Ishikawa (cell line): ENCODE results near the gene SPN.

Experiments
- CEBPB ChIP-seq: IDR thresholded peaks from 2 replicates; pipeline ENCODE4 v1.6.1; 2012
- CREB1 ChIP-seq: IDR thresholded peaks from 2 replicates; pipeline ENCODE4 v1.6.1; 2012; ENCODE audit warnings: low read depth
- EGR1 ChIP-seq: IDR thresholded peaks from 2 replicates; pipeline ENCODE4 v1.6.1; 2012
- EP300 ChIP-seq: IDR thresholded peaks from 2 replicates; pipeline ENCODE4 v1.6.1; 2012; ENCODE audit warnings: borderline replicate concordance
- FOXM1 ChIP-seq: IDR thresholded peaks from 2 replicates; pipeline ENCODE4 v1.6.1; 2012; ENCODE audit warnings: low read depth, borderline replicate concordance
- NFIC ChIP-seq: IDR thresholded peaks from 2 replicates; pipeline ENCODE4 v1.6.1; 2012
- RAD21 ChIP-seq: IDR thresholded peaks from 2 replicates; pipeline ENCODE4 v1.6.1; 2012; ENCODE audit warnings: low read depth
- TAF1 ChIP-seq: IDR thresholded peaks from 2 replicates; pipeline ENCODE4 v1.6.1; 2012; ENCODE audit warnings: low read depth, mild to moderate bottlenecking
- TCF12 ChIP-seq: IDR thresholded peaks from 2 replicates; pipeline ENCODE4 v1.6.1; 2012; ENCODE audit warnings: low read depth
- TEAD4 ChIP-seq: IDR thresholded peaks from 2 replicates; pipeline ENCODE4 v1.6.1; 2012
- YY1 ChIP-seq: IDR thresholded peaks from 2 replicates; pipeline ENCODE4 v1.6.1; 2012; ENCODE audit warnings: low read depth
- ZBTB7A ChIP-seq: IDR thresholded peaks from 2 replicates; pipeline ENCODE4 v1.6.1; 2012; ENCODE audit warnings: low read depth
- TF ChIP-seq, protein P1 (sequence below): IDR thresholded peaks from 2 replicates; pipeline ENCODE4 v1.6.1; 2012
- TF ChIP-seq, protein P2 (sequence below): IDR thresholded peaks from 2 replicates; pipeline ENCODE4 v1.6.1; 2012
- TF ChIP-seq, protein P3 (sequence below): IDR thresholded peaks from 2 replicates; pipeline ENCODE4 v1.6.1; 2012; ENCODE audit warnings: low read depth, mild to moderate bottlenecking

Gene SPN

DNA sequence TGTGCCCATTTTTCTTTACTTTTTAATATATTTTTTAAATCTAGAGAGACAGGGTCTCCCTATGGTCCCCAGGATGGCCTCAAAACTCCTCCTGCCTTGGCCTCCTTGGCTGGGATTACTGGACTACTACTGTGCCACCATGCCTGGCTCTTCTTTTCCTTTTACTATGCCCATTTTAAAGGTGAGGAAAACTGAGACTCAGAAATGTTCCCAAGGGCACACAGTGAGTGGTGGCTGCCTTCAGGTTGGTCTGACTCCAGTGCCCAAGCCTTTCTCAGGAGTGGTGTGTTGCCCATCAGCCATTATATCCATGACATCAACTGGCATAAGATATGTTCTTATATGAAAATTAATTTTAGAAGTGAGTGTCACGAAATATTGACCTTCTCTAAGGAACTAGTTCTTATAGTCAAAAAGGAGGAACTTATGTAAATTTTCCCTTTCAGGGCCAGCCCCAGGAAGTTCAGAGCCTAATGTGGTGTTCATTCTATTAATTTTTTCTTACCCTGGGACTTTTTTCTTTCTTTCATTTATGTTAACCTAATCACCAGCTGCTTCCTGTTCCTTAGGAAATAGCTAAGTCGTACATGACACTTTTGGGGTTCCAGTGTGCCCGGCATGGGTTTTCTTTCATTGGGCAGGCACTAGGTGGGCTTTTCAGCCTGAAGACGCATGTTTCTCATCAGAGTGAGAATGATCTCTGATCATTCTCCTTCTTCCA, 17.9 kb upstream of the SPN start:
- TF ChIP-seq RAD21 (no peak), NFIC (no peak), ZBTB7A (no peak), EP300 (no peak), TEAD4 (no peak), TCF12 (no peak), CREB1 (no peak), YY1 (no peak), CEBPB (no peak), TAF1 (no peak), FOXM1 (no peak), EGR1 (no peak)
- TF ChIP-seq, protein P1, sequence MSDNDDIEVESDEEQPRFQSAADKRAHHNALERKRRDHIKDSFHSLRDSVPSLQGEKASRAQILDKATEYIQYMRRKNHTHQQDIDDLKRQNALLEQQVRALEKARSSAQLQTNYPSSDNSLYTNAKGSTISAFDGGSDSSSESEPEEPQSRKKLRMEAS = no peak
- TF ChIP-seq, protein P2, sequence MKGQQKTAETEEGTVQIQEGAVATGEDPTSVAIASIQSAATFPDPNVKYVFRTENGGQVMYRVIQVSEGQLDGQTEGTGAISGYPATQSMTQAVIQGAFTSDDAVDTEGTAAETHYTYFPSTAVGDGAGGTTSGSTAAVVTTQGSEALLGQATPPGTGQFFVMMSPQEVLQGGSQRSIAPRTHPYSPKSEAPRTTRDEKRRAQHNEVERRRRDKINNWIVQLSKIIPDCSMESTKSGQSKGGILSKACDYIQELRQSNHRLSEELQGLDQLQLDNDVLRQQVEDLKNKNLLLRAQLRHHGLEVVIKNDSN = no peak
- TF ChIP-seq, protein P3, sequence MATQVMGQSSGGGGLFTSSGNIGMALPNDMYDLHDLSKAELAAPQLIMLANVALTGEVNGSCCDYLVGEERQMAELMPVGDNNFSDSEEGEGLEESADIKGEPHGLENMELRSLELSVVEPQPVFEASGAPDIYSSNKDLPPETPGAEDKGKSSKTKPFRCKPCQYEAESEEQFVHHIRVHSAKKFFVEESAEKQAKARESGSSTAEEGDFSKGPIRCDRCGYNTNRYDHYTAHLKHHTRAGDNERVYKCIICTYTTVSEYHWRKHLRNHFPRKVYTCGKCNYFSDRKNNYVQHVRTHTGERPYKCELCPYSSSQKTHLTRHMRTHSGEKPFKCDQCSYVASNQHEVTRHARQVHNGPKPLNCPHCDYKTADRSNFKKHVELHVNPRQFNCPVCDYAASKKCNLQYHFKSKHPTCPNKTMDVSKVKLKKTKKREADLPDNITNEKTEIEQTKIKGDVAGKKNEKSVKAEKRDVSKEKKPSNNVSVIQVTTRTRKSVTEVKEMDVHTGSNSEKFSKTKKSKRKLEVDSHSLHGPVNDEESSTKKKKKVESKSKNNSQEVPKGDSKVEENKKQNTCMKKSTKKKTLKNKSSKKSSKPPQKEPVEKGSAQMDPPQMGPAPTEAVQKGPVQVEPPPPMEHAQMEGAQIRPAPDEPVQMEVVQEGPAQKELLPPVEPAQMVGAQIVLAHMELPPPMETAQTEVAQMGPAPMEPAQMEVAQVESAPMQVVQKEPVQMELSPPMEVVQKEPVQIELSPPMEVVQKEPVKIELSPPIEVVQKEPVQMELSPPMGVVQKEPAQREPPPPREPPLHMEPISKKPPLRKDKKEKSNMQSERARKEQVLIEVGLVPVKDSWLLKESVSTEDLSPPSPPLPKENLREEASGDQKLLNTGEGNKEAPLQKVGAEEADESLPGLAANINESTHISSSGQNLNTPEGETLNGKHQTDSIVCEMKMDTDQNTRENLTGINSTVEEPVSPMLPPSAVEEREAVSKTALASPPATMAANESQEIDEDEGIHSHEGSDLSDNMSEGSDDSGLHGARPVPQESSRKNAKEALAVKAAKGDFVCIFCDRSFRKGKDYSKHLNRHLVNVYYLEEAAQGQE = no peak

DNA sequence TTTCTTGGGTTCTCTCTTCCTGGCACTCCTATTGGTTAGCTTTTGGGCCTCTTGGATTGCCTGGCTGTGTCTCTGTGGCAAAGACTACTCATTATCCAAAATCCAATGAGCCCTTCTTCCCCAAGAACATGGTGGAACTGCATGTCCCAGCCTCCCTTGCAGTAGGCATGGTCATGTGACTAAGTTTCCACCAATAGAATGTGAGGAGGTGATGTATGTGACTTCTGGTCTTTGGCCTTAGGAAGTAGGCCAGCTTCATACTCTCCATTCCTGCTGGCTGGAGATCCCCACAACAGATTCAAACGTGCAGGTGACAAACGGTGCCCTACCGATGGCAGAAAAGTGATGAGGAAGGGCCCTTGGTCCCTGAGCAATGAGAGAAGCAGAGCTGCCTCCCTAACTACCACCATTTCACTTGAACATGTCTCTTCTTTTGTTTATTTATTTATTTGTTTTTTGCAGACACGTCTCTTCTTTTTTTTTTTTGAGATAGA, 17.3 kb upstream of the SPN start:
- TF ChIP-seq, protein P2 = peak; percentile 93
- TF ChIP-seq EGR1 = no peak

DNA sequence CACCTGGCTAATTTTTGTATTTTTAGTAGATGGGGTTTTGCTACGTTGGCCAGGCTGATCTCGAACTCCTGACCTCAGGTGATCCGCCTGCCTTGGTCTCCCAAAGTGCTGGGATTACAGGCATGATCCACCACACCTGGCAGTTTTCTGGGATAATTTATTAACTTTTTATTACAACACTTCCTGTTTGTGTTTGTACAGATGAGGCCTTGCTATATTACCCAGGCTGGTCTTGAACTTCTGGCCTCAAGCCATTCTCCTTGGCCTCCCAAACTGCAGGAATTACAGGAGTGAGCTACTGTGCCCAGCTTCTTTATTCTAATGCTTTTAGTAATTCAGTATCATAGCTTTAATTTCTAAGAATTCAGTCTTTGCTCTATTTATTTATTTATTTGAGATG, 16.1 kb upstream of the SPN start:
- TF ChIP-seq, protein P3 = no peak
- TF ChIP-seq EP300 (no peak), CREB1 (no peak), TEAD4 (no peak), EGR1 (no peak), TCF12 (no peak), CEBPB (no peak), RAD21 (no peak), NFIC (no peak), YY1 (no peak), FOXM1 (no peak), TAF1 (no peak), ZBTB7A (no peak)
- TF ChIP-seq, protein P2 = no peak
- TF ChIP-seq, protein P1 = no peak

DNA sequence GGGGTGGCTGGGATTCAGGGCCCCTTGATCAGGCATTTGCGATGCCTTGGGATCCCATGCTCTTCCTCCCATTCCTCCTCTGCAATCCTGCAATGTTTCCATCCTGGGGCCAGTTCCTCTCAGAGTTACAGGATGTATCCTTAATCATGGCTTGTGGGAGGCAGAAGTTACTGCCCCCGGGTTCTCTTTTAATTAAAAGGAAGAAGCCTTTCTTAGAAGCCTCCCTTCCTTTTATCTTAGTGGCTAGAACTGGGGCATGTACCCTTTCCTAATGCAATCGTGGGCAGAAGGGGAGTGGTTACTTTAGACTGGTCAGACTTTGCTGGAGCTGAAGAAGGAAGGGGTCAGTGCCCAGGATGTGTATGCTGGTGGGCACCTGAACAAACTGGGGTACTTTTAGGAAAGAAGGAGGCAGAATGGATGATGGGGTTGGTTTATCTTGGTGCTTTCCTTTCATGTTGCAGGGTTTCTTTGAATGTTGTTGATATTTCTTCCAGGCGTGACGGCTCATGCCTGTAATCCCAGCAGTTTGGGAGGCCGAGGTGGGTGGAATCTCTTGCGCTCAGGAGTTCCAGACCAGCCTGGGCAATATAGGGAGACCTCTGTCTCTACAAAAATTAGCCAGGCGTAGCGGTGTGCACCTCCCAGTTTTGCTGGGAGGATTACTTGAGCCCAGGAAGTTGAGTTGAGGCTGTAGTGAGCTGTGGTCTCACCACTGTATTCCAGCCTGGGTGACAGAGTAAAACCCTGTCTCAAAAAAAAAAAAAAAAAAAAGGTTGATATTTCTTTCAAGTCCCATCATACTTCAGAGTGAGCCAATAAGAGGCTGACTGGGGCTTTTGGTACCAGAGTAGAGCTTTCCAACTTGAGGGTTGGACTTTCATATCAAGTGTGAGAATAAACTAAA, 13.2 kb upstream of the SPN start:
- TF ChIP-seq, protein P1 = no peak

DNA sequence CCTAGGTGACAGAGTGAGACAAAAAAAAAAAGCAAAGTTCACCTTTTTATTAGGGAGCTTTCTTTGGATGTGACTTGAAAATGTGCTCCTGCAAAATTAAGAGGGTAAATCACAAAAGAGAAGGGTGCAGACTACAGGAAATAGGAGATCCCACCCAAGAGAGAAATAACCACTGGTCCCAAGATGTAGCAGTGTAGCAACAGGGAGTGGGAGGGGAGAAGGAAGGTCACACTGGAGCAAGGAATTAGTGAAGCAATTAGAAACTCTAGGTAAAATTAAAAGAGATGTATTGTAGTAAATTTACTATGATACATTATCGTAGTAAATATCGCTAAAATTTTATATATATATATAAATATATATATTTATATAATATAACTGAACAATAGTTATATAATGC, 12.3 kb upstream of the SPN start:
- TF ChIP-seq, protein P3 = no peak
- TF ChIP-seq RAD21 (no peak), CEBPB (no peak), ZBTB7A (no peak), NFIC (no peak)
